ENCODE results near the gene CAMK1.

- TF ChIP-seq, protein P1, sequence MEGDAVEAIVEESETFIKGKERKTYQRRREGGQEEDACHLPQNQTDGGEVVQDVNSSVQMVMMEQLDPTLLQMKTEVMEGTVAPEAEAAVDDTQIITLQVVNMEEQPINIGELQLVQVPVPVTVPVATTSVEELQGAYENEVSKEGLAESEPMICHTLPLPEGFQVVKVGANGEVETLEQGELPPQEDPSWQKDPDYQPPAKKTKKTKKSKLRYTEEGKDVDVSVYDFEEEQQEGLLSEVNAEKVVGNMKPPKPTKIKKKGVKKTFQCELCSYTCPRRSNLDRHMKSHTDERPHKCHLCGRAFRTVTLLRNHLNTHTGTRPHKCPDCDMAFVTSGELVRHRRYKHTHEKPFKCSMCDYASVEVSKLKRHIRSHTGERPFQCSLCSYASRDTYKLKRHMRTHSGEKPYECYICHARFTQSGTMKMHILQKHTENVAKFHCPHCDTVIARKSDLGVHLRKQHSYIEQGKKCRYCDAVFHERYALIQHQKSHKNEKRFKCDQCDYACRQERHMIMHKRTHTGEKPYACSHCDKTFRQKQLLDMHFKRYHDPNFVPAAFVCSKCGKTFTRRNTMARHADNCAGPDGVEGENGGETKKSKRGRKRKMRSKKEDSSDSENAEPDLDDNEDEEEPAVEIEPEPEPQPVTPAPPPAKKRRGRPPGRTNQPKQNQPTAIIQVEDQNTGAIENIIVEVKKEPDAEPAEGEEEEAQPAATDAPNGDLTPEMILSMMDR (IDR thresholded peaks at IDR 0.05) = no peak
- no peak for TF ChIP-seq POLR2A (IDR thresholded peaks at IDR 0.05)
These were observed 39.0 kb downstream of the CAMK1 start for GRCh38 chr3:9730657-9731205.

All from esophagus squamous epithelium (tissue), 4 donors.